ENCODE data around the gene DCAF12.

The DCAF12 gene

GRCh38 chr9:34124099-34124498 lies 2.4 kb downstream of the DCAF12 start:
- peak overlapping the region in 1 of 2 donors; percentile 97 for H3K4me3 ChIP-seq (ENCODE audit: low read depth in 1 of 2, low read length in 2 of 2)
- H3K36me3 ChIP-seq (ENCODE audit: insufficient read depth, low read length): peaks cover 23% of the 10 kb centered on the region
- no peaks in the 10 kb centered on the region for H3K27me3 ChIP-seq (ENCODE audit: control insufficient read depth in 1 of 2, insufficient read depth in 2 of 2, low read length in 2 of 2)
- no peak overlapping the region for H3K27ac ChIP-seq (ENCODE audit: low read depth, low read length)
- H3K9ac ChIP-seq (ENCODE audit: low read length): no peak overlapping the region
- peaks cover 37% of the 10 kb centered on the region for H3K4me1 ChIP-seq (ENCODE audit: insufficient read depth, low read length)
- no peaks in the 10 kb centered on the region for H3K9me3 ChIP-seq (ENCODE audit: low read length)

- H3K4me3 ChIP-seq (ENCODE audit: low read depth in 1 of 2, low read length in 2 of 2): no peak overlapping the region
- peaks cover 23% of the 10 kb centered on the region for H3K36me3 ChIP-seq (ENCODE audit: insufficient read depth, low read length)
- no peaks in the 10 kb centered on the region for H3K9me3 ChIP-seq (ENCODE audit: low read length)
- no peak overlapping the region for H3K27ac ChIP-seq (ENCODE audit: low read depth, low read length)
- no peak overlapping the region for H3K9ac ChIP-seq (ENCODE audit: low read length)
- H3K4me1 ChIP-seq (ENCODE audit: insufficient read depth, low read length): peaks cover 37% of the 10 kb centered on the region
- H3K27me3 ChIP-seq (ENCODE audit: control insufficient read depth in 1 of 2, insufficient read depth in 2 of 2, low read length in 2 of 2): no peaks in the 10 kb centered on the region
Observed at GRCh38 chr9:34123682-34124081, 2.8 kb downstream of the DCAF12 start.

- Histone ChIP-seq H3K4me1 (ENCODE audit: insufficient read depth, low read length) (peaks cover 30% of the 10 kb centered on the region), H3K4me3 (ENCODE audit: low read depth in 1 of 2, low read length in 2 of 2) (no peak overlapping the region), H3K36me3 (ENCODE audit: insufficient read depth, low read length) (peaks cover 28% of the 10 kb centered on the region), H3K9ac (ENCODE audit: low read length) (no peak overlapping the region), H3K27me3 (ENCODE audit: control insufficient read depth in 1 of 2, insufficient read depth in 2 of 2, low read length in 2 of 2) (no peaks in the 10 kb centered on the region), H3K27ac (ENCODE audit: low read depth, low read length) (no peak overlapping the region), H3K9me3 (ENCODE audit: low read length) (no peaks in the 10 kb centered on the region)
Observed at GRCh38 chr9:34121996-34122395, 4.5 kb downstream of the DCAF12 start.

GRCh38 chr9:34119713-34120112 lies 6.8 kb downstream of the DCAF12 start:
- Histone ChIP-seq H3K4me3 (ENCODE audit: low read depth in 1 of 2, low read length in 2 of 2) (no peak overlapping the region), H3K27me3 (ENCODE audit: control insufficient read depth in 1 of 2, insufficient read depth in 2 of 2, low read length in 2 of 2) (no peaks in the 10 kb centered on the region), H3K9ac (ENCODE audit: low read length) (no peak overlapping the region), H3K9me3 (ENCODE audit: low read length) (no peaks in the 10 kb centered on the region), H3K36me3 (ENCODE audit: insufficient read depth, low read length) (peaks cover 27% of the 10 kb centered on the region), H3K27ac (ENCODE audit: low read depth, low read length) (no peak overlapping the region), H3K4me1 (ENCODE audit: insufficient read depth, low read length) (peaks cover 21% of the 10 kb centered on the region)

GRCh38 chr9:34114436-34114835 lies 12.1 kb downstream of the DCAF12 start:
- Histone ChIP-seq H3K9ac (ENCODE audit: low read length) (no peak overlapping the region), H3K9me3 (ENCODE audit: low read length) (no peaks in the 10 kb centered on the region), H3K4me1 (ENCODE audit: insufficient read depth, low read length) (no peaks in the 10 kb centered on the region), H3K36me3 (ENCODE audit: insufficient read depth, low read length) (peaks cover 8% of the 10 kb centered on the region), H3K4me3 (ENCODE audit: low read depth in 1 of 2, low read length in 2 of 2) (no peak overlapping the region), H3K27me3 (ENCODE audit: control insufficient read depth in 1 of 2, insufficient read depth in 2 of 2, low read length in 2 of 2) (no peaks in the 10 kb centered on the region), H3K27ac (ENCODE audit: low read depth, low read length) (no peak overlapping the region)

- Histone ChIP-seq H3K36me3 (ENCODE audit: insufficient read depth, low read length) (peaks cover 50% of the 10 kb centered on the region), H3K9me3 (ENCODE audit: low read length) (no peaks in the 10 kb centered on the region)
Observed at GRCh38 chr9:34106110-34106509, 20.4 kb downstream of the DCAF12 start.

GRCh38 chr9:34102796-34103195 lies 23.7 kb downstream of the DCAF12 start:
- Histone ChIP-seq H3K36me3 (ENCODE audit: insufficient read depth, low read length) (peaks cover 61% of the 10 kb centered on the region), H3K9me3 (ENCODE audit: low read length) (no peaks in the 10 kb centered on the region), H3K4me1 (ENCODE audit: insufficient read depth, low read length) (no peaks in the 10 kb centered on the region), H3K9ac (ENCODE audit: low read length) (no peak overlapping the region), H3K27me3 (ENCODE audit: control insufficient read depth in 1 of 2, insufficient read depth in 2 of 2, low read length in 2 of 2) (no peaks in the 10 kb centered on the region), H3K27ac (ENCODE audit: low read depth, low read length) (no peak overlapping the region), H3K4me3 (ENCODE audit: low read depth in 1 of 2, low read length in 2 of 2) (no peak overlapping the region)

More at GRCh38 chr9:34106110-34106509, 20.4 kb downstream of the DCAF12 start:
- Histone ChIP-seq H3K4me3 (ENCODE audit: low read depth in 1 of 2, low read length in 2 of 2) (no peak overlapping the region), H3K27ac (ENCODE audit: low read depth, low read length) (no peak overlapping the region), H3K9ac (ENCODE audit: low read length) (no peak overlapping the region), H3K27me3 (ENCODE audit: control insufficient read depth in 1 of 2, insufficient read depth in 2 of 2, low read length in 2 of 2) (no peaks in the 10 kb centered on the region), H3K4me1 (ENCODE audit: insufficient read depth, low read length) (no peaks in the 10 kb centered on the region)

GRCh38 chr9:34098307-34098706 lies 28.2 kb downstream of the DCAF12 start:
- no peaks in the 10 kb centered on the region for H3K9me3 ChIP-seq (ENCODE audit: low read length)
- no peaks in the 10 kb centered on the region for H3K27me3 ChIP-seq (ENCODE audit: control insufficient read depth in 1 of 2, insufficient read depth in 2 of 2, low read length in 2 of 2)
- H3K36me3 ChIP-seq (ENCODE audit: insufficient read depth, low read length): peaks cover 61% of the 10 kb centered on the region
- no peaks in the 10 kb centered on the region for H3K4me1 ChIP-seq (ENCODE audit: insufficient read depth, low read length)
- no peak overlapping the region for H3K27ac ChIP-seq (ENCODE audit: low read depth, low read length)
- H3K4me3 ChIP-seq (ENCODE audit: low read depth in 1 of 2, low read length in 2 of 2): no peak overlapping the region
- no peak overlapping the region for H3K9ac ChIP-seq (ENCODE audit: low read length)

GRCh38 chr9:34097865-34098264 lies 28.6 kb downstream of the DCAF12 start:
- H3K4me3 ChIP-seq (ENCODE audit: low read depth in 1 of 2, low read length in 2 of 2): no peak overlapping the region
- no peaks in the 10 kb centered on the region for H3K27me3 ChIP-seq (ENCODE audit: control insufficient read depth in 1 of 2, insufficient read depth in 2 of 2, low read length in 2 of 2)
- no peak overlapping the region for H3K9ac ChIP-seq (ENCODE audit: low read length)
- no peak overlapping the region for H3K27ac ChIP-seq (ENCODE audit: low read depth, low read length)
- H3K9me3 ChIP-seq (ENCODE audit: low read length): no peaks in the 10 kb centered on the region
- H3K4me1 ChIP-seq (ENCODE audit: insufficient read depth, low read length): no peaks in the 10 kb centered on the region
- H3K36me3 ChIP-seq (ENCODE audit: insufficient read depth, low read length): peaks cover 63% of the 10 kb centered on the region

GRCh38 chr9:34096751-34097150 lies 29.7 kb downstream of the DCAF12 start:
- Histone ChIP-seq H3K9ac (ENCODE audit: low read length) (no peak overlapping the region), H3K36me3 (ENCODE audit: insufficient read depth, low read length) (peaks cover 54% of the 10 kb centered on the region), H3K4me3 (ENCODE audit: low read depth in 1 of 2, low read length in 2 of 2) (no peak overlapping the region), H3K4me1 (ENCODE audit: insufficient read depth, low read length) (no peaks in the 10 kb centered on the region), H3K9me3 (ENCODE audit: low read length) (no peaks in the 10 kb centered on the region), H3K27ac (ENCODE audit: low read depth, low read length) (no peak overlapping the region), H3K27me3 (ENCODE audit: control insufficient read depth in 1 of 2, insufficient read depth in 2 of 2, low read length in 2 of 2) (no peaks in the 10 kb centered on the region)

- H3K9ac ChIP-seq (ENCODE audit: low read length): no peak overlapping the region
- peaks cover 68% of the 10 kb centered on the region for H3K36me3 ChIP-seq (ENCODE audit: insufficient read depth, low read length)
- no peaks in the 10 kb centered on the region for H3K4me1 ChIP-seq (ENCODE audit: insufficient read depth, low read length)
- H3K27ac ChIP-seq (ENCODE audit: low read depth, low read length): no peak overlapping the region
- no peak overlapping the region for H3K4me3 ChIP-seq (ENCODE audit: low read depth in 1 of 2, low read length in 2 of 2)
- no peaks in the 10 kb centered on the region for H3K9me3 ChIP-seq (ENCODE audit: low read length)
- no peaks in the 10 kb centered on the region for H3K27me3 ChIP-seq (ENCODE audit: control insufficient read depth in 1 of 2, insufficient read depth in 2 of 2, low read length in 2 of 2)
Observed at GRCh38 chr9:34093578-34093977, 32.9 kb downstream of the DCAF12 start.

- Histone ChIP-seq H3K4me3 (ENCODE audit: low read depth in 1 of 2, low read length in 2 of 2) (no peak overlapping the region), H3K9ac (ENCODE audit: low read length) (no peak overlapping the region), H3K27ac (ENCODE audit: low read depth, low read length) (no peak overlapping the region), H3K4me1 (ENCODE audit: insufficient read depth, low read length) (peaks cover 8% of the 10 kb centered on the region), H3K36me3 (ENCODE audit: insufficient read depth, low read length) (peaks cover 58% of the 10 kb centered on the region), H3K27me3 (ENCODE audit: control insufficient read depth in 1 of 2, insufficient read depth in 2 of 2, low read length in 2 of 2) (no peaks in the 10 kb centered on the region), H3K9me3 (ENCODE audit: low read length) (no peaks in the 10 kb centered on the region)
Observed at GRCh38 chr9:34089311-34089710, 37.2 kb downstream of the DCAF12 start.

Data from muscle layer of colon (tissue), 2 donors.